Activated CD8-positive, alpha-beta T cell treated with anti-CD3 and anti-CD28 coated beads, Interleukin-2, amount 10 ng/mL, durations not matched to agents 7 days and 5 days (primary cell): ENCODE data around the gene DDX49. TPM values are rescaled to one million over a fixed set of nuclear protein-coding genes. Genes with fewer than 3 reads are reported as not detected.

Experiments
- ATAC-seq: fragments of 150-1000 bp; cut with Tn5 transposase; one replicate; pipeline ENCODE4 v1.10.0; 2021; ENCODE audit warnings: moderate library complexity
- CTCF ChIA-PET: fragments of 350-600 bp; sonication (Branson Sonifier 250); formaldehyde crosslinking; loops from one replicate; lab custom pipeline; 2021; ENCODE audit warnings: antibody characterized with exemption; lab: Charles Lee
- POLR2A ChIA-PET: fragments of 350-600 bp; sonication (Branson Sonifier 250); formaldehyde crosslinking; loops from one replicate; lab custom pipeline; 2021; ENCODE audit warnings: antibody characterized with exemption; lab: Charles Lee
- DNase-seq: peaks from one replicate; pipeline ENCODE4 v3.0.0-alpha.2; 2020
- H3K27ac Mint-ChIP-seq: one replicate; pipeline ENCODE4 v1.8.0; 2021; ENCODE audit warnings: mild to moderate bottlenecking, mixed read lengths
- H3K27me3 Mint-ChIP-seq: one replicate; pipeline ENCODE4 v1.8.0; 2021; ENCODE audit warnings: low read depth, mixed read lengths
- H3K36me3 Mint-ChIP-seq: one replicate; pipeline ENCODE4 v1.8.0; 2021; ENCODE audit warnings: low read depth, mixed read lengths
- H3K4me1 Mint-ChIP-seq: one replicate; pipeline ENCODE4 v1.8.0; 2021; ENCODE audit warnings: low read depth, mixed read lengths
- H3K4me3 Mint-ChIP-seq: one replicate; pipeline ENCODE4 v1.8.0; 2021; ENCODE audit warnings: mild to moderate bottlenecking, mixed read lengths
- H3K9me3 Mint-ChIP-seq: one replicate; pipeline ENCODE4 v1.8.0; 2022; ENCODE audit warnings: mixed read lengths; ENCODE audit not compliant: insufficient read depth
- total RNA-seq, 2 experiments: library from RNA; stranded (reverse); gene quantifications; one replicate each; pipeline ENCODE4 v1.2.3, GENCODE V29; 2021

Gene DDX49, protein sequence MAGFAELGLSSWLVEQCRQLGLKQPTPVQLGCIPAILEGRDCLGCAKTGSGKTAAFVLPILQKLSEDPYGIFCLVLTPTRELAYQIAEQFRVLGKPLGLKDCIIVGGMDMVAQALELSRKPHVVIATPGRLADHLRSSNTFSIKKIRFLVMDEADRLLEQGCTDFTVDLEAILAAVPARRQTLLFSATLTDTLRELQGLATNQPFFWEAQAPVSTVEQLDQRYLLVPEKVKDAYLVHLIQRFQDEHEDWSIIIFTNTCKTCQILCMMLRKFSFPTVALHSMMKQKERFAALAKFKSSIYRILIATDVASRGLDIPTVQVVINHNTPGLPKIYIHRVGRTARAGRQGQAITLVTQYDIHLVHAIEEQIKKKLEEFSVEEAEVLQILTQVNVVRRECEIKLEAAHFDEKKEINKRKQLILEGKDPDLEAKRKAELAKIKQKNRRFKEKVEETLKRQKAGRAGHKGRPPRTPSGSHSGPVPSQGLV
- 10 to 100 TPM; 56.1 to 57.3 TPM for total RNA-seq

DNA sequence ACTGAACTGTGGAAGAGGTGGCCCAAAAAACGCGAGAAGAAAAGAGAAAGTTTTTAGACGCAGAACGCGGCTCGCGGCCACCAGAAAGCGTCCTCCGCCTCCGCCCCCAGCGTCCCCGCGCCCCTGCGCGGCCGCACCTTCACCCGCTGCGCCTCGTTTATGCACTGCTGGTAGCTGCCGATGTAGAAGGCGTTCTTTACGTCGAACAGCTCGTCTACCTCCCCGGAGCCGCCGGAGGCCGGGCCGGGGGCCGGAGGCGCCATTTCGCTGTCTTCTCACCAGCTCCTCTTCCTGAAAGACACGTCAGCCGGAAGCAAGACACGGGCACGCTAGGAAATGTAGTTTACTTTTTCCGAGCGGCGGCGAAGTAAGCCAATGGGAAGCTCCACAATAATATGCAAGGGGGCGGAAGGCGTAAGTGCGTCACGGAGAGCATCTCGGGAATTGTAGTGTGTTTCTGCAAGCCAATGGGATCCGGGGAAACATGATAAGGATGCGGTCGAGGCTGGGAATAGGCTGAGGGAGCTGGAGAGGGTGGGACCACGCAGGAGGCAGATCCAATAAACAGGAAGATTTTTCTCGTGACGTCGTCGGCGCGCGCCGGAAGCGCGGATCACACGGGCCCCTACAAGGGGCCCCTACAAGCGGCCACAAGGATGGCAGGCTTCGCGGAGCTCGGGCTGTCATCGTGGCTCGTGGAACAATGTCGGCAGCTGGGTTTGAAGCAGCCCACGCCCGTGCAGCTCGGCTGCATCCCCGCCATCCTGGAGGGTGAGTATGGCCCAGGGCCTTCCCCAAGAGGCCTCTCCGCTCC lies at the start of gene DDX49, which contains the start of gene COPE:
DDX49 (plus strand) TSS at position 630 of the 814 bp plus-strand sequence; CDS start at position 657, 27 bp downstream.
COPE (minus strand) TSS at position 302 of the 814 bp plus-strand sequence; CDS start at position 263, 39 bp downstream.
- Mint-ChIP-seq H3K27me3 (no peaks in the 10 kb centered on the region), H3K4me1 (peaks cover 29% of the 10 kb centered on the region), H3K27ac (peak within 1 kb of the TSS; percentile 93), H3K9me3 (no peaks in the 10 kb centered on the region), H3K36me3 (peaks cover 27% of the 10 kb centered on the region), H3K4me3 (peak within 1 kb of the TSS; percentile 90)
- ChIA-PET CTCF (interaction anchor here (0.9 to 2.2 kb wide), 7 partner anchors 12 to 466 kb away, joined by 3 to 6 read pairs (median 3); partner anchors contain the start of gene REX1BD), POLR2A (interaction anchor here (0.6 to 2.0 kb wide), 22 partner anchors 8 to 638 kb away, joined by 3 to 14 read pairs (median 4); partner anchors contain the start of genes BORCS8, ELL, JUND and RFXANK)
- ATAC-seq, result peak; percentile 96
- peak; percentile 99 for DNase-seq

DNA sequence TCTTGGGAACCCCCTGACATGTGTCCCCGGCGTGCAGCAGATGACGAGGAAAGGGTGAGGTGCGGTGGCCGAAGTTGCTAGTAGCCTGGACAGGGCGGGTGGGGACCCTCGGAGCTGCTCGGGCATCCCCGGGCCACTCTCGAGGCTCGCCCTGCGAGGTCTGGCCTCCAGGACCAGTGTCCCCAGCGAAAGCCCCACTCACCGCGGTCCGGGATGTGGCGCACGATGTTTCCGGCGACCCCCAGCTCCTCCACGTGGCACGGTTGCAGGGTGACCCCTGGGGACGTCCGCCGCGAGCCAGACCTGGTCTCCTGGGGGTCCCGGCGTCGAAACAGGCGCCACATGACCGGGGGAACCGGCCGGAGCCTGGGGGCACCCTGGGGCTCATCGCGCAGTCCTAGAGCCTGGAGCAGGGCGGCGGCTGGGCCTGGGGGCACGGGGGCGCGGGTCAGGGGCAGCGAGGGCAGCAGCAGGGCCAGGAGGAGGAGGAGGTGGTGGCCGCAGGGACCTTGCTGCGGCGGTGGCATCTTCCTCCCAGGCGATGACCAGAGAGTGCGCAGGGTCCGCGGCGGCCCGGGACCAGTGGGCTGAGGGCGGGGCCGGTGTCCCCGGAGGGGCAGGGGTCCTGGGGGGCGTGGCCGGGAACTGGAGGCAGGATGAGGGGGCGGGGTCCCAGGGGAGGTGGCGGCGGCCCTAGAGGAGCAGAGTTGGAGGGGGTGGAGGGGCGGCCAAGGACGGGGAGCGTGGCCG lies 49.6 kb upstream of the DDX49 start:
- no peak overlapping the region for H3K4me3 Mint-ChIP-seq
- ATAC-seq, result no peak
- no peaks in the 10 kb centered on the region for H3K4me1 Mint-ChIP-seq
- CTCF ChIA-PET, result no interaction called here
- H3K36me3 Mint-ChIP-seq, result peaks cover 25% of the 10 kb centered on the region
- POLR2A ChIA-PET, result no interaction called here
- no peak for DNase-seq
- no peaks in the 10 kb centered on the region for H3K9me3 Mint-ChIP-seq
- no peaks in the 10 kb centered on the region for H3K27me3 Mint-ChIP-seq
- H3K27ac Mint-ChIP-seq, result no peak overlapping the region

DNA sequence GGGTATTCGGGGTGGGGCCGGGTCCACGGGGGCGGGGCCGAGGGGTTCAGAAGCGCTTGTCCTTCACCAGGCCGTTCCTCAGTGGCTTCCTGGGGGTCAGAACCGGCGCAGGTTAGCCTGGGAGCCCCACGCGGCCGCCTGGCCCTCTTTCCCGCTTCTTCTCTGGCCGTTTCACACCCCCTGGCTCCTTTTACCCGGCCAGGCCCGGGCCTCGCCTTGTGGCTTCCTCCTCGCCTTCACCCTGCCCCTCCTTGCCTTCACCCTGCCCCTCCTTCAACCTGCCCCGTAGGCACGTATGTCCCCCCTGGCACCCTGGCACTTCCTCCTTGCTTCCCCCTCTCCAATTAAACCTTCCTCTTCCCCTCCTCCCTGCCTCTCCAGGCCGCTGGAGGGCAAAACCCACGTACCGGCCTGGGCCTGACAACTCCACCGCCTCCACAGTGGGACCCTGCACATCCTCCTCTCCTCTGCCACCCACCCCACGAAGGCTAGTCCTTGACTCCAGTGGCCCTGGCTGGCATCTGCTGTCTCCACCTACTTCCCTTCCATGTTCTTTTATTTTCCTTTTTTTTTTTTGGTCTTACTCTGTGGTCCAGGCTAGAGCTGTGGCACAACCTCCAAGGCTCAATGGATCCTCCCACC lies 48.9 kb upstream of the DDX49 start:
- H3K4me3 Mint-ChIP-seq, result no peak overlapping the region
- no peak overlapping the region for H3K27ac Mint-ChIP-seq
- H3K4me1 Mint-ChIP-seq, result no peaks in the 10 kb centered on the region
- no peak for DNase-seq
- H3K36me3 Mint-ChIP-seq, result peaks cover 23% of the 10 kb centered on the region
- H3K9me3 Mint-ChIP-seq, result no peaks in the 10 kb centered on the region
- ChIA-PET CTCF (no interaction called here), POLR2A (no interaction called here)
- no peak for ATAC-seq
- no peaks in the 10 kb centered on the region for H3K27me3 Mint-ChIP-seq

DNA sequence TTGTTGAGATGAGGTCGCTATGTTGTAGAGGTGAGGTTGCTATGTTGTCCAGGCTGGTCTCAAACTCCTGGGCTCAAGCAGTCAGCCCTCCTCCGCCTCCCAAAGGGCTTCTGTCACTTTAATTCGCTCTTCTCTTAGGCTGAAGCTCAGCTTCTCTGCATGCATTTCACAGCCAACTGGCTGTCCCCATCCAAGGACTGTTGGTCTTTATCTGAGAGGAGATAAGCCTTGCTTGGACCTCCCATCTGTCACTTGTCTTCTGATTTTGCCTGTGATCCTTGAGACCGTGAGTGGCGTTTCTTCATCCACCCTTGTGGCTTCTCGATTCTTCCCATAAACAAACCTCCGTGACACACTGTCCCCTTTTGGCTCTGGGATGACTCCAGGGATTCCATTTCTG lies 48.0 kb upstream of the DDX49 start:
- ChIA-PET CTCF (no interaction called here), POLR2A (no interaction called here)
- DNase-seq, result no peak
- no peaks in the 10 kb centered on the region for H3K4me1 Mint-ChIP-seq
- peaks cover 18% of the 10 kb centered on the region for H3K36me3 Mint-ChIP-seq
- H3K4me3 Mint-ChIP-seq, result no peak overlapping the region
- ATAC-seq, result no peak
- no peak overlapping the region for H3K27ac Mint-ChIP-seq
- H3K9me3 Mint-ChIP-seq, result no peaks in the 10 kb centered on the region
- H3K27me3 Mint-ChIP-seq, result no peaks in the 10 kb centered on the region

DNA sequence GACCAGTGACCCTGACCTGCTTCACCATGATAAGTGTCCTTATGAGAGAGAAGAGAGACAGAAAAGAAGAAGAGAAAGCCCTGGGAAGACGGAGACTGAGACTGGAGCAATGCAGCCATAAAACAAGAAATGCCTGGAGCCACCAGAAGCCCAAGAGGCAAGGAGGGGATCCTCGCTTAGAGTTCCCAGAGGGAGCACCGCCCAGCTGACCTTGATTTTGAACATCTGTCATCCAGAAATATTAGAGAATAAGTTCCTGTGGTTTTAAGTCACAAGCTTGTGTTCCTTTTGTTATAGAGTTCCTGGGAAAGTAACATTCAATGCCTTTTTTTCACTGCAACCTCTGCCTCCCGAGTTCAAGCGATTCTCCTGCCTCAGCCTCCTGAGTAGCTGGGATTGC lies 43.8 kb upstream of the DDX49 start:
- ATAC-seq (no peak), DNase-seq (no peak)
- POLR2A ChIA-PET, result interaction anchor here (0.6 to 0.8 kb wide), 2 partner anchors 43 to 391 kb away, joined by 3 to 4 read pairs; partner anchors contain the start of genes COPE and DDX49
- H3K4me3 Mint-ChIP-seq, result no peak overlapping the region
- no peaks in the 10 kb centered on the region for H3K27me3 Mint-ChIP-seq
- CTCF ChIA-PET, result interaction anchor here (0.9 to 1.5 kb wide), 3 partner anchors 9 to 287 kb away, joined by 3 to 5 read pairs (median 3); partner anchors contain the start of gene REX1BD
- H3K9me3 Mint-ChIP-seq, result no peaks in the 10 kb centered on the region
- no peaks in the 10 kb centered on the region for H3K4me1 Mint-ChIP-seq
- H3K36me3 Mint-ChIP-seq, result peaks cover 2% of the 10 kb centered on the region
- no peak overlapping the region for H3K27ac Mint-ChIP-seq

DNA sequence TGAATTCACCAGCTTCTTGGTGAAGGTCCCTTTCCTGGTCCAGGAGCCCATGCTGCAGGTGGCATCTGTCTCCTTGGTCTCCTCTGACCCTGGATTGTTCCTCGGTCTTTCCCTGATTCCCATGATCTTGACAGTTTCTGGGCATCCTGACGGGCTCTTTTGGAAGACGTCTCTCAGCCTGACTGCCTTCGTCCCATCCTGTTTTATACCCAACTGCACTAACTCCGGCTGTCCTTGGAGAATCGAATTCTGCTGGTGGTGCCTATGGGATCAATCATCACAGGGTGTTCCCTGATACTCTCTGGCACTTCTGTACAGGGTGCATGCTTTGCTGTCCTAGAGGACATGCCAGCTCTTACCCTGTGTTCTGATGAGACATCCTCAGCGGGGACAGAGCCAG lies 42.6 kb upstream of the DDX49 start:
- Mint-ChIP-seq H3K36me3 (no peaks in the 10 kb centered on the region), H3K4me3 (no peak overlapping the region), H3K4me1 (no peaks in the 10 kb centered on the region), H3K9me3 (no peaks in the 10 kb centered on the region), H3K27ac (no peak overlapping the region), H3K27me3 (no peaks in the 10 kb centered on the region)
- ChIA-PET POLR2A (interaction anchor here (0.8 kb wide), 1 partner anchor 42 kb away, joined by 4 read pairs; no protein-coding TSS in a partner anchor), CTCF (interaction anchor here (1.5 kb wide), 1 partner anchor 30 kb away, joined by 5 read pairs; no protein-coding TSS in a partner anchor)
- ATAC-seq (no peak), DNase-seq (no peak)

DNA sequence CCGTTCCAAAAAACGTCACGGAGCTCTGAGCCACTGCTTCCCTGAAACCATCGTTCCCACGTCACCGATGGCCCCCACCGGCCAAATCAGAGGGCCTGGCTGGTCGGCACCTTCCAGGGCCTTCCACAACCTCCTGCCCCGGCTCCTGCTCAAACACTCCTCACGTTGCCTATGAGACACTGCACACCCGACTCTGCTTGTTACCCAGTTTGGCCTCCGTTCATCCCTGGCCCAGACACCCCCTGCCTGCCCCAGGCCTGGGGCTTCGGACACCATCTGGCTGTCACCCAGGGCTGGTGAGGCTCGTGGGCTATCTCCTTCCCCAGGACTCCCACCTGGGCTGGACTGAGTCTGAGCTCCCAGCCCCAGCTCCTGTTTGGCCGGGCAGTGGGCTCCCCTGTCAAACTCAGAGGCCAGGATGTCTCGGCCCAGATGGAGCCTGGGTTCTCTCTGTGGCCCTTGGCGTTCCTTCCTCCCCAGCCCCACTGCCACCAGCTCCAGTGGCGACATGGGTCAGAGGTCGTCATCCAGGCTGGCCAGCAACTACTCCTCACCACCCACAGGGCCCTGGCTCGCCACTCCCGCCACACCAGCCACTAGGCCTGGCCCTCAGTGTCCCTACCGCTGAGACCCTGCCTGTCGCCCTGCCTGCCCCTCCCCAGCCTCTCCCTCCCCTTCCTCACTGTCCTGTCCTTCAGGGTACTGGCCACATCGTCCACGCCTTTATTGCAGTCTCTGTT lies 41.3 kb upstream of the DDX49 start:
- Mint-ChIP-seq H3K27ac (no peak overlapping the region), H3K27me3 (no peaks in the 10 kb centered on the region), H3K4me1 (no peaks in the 10 kb centered on the region), H3K36me3 (no peaks in the 10 kb centered on the region), H3K4me3 (no peak overlapping the region), H3K9me3 (no peaks in the 10 kb centered on the region)
- CTCF ChIA-PET, result interaction anchor here (1.5 kb wide), 1 partner anchor 31 kb away, joined by 5 read pairs; no protein-coding TSS in a partner anchor
- no peak for DNase-seq
- no peak for ATAC-seq
- POLR2A ChIA-PET, result no interaction called here

DNA sequence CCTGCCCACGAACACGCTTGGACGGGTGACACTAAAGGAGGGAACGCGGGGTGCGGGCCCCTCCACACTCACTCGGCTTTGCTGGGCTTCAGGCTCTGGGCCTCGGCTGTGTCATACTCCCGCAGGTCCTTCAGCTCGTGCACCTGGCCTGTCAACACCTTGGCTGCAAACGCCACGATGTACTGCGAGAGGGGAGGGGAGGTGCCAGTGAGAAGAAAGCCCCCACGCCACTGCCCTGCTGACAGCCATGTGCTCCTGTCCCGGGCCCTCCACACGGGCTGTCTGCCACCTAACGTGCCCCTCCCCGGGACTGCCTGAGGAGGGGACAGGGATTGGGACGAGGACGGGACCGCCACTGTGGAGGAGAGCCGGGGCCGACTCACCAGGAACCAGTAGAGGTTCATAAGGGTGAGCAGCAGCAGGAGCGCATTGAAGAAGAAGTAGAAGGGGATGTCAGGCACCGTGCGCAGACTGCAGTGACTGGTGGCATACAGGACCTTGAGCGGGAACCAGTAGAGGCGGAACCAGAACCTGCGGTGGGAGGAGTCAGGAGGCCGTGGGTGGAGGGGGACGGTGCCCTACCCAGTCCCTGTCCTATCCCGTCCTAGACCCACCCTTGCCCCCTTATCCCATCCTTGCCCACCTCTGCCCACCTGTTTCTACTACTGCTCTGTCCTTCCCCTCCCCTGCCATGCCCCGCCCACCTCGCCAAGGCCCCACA lies 40.5 kb upstream of the DDX49 start:
- DNase-seq, result no peak
- H3K4me3 Mint-ChIP-seq, result no peak overlapping the region
- ChIA-PET POLR2A (no interaction called here), CTCF (no interaction called here)
- H3K4me1 Mint-ChIP-seq, result no peaks in the 10 kb centered on the region
- ATAC-seq, result peak; percentile 25
- no peaks in the 10 kb centered on the region for H3K9me3 Mint-ChIP-seq
- no peaks in the 10 kb centered on the region for H3K36me3 Mint-ChIP-seq
- no peak overlapping the region for H3K27ac Mint-ChIP-seq
- no peaks in the 10 kb centered on the region for H3K27me3 Mint-ChIP-seq

DNA sequence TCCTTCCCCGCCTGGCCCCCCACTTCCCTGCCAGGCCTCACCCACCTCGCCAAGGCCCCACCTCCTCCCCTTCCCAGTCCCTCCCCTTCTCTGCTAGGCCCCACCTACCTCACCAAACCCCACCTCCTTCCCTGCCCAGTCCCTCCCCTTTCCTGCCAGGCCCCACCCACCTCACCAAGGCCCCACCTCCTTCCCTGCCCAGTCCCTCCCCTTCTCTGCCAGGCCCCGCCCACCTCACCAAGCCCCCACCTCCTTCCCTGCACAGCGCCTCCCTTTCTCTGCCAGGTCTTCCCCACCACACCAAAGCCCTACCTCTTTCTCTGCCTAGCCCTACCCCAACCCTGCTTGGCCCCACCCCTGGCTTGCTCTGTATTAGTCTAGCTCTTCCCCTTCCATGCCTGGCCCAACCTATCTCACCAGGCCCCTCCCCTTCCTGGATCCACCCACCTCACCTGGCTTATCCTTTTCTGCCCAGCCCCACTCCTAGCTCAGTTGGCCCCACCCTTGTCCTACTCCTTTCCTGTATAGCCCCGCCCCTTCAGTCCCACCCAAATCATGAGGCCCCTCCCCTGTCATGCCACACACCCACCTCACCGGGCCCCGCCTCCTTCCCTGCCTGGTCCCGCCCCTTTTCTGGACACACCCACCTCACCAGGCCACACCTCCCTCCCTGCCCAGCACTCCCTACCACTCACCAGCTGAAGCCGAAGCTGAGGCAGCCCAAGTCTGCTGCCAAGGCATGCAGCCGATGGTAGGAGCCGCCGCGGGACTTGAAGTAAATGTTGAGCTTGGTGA lies 39.7 kb upstream of the DDX49 start:
- H3K4me1 Mint-ChIP-seq, result no peaks in the 10 kb centered on the region
- CTCF ChIA-PET, result no interaction called here
- DNase-seq (peak; percentile 46), ATAC-seq (peak; percentile 73)
- no peaks in the 10 kb centered on the region for H3K9me3 Mint-ChIP-seq
- H3K27me3 Mint-ChIP-seq, result no peaks in the 10 kb centered on the region
- POLR2A ChIA-PET, result no interaction called here
- H3K36me3 Mint-ChIP-seq, result no peaks in the 10 kb centered on the region
- no peak overlapping the region for H3K27ac Mint-ChIP-seq
- H3K4me3 Mint-ChIP-seq, result no peak overlapping the region
